Transverse colon (tissue), 4 donors: Measurements from ENCODE around the gene PITPNC1. TPM values are rescaled to one million over a fixed set of nuclear protein-coding genes. Genes with fewer than 3 reads are reported as not detected.

Source experiments
- DNase-seq: peaks from one replicate; pipeline ENCODE4 v3.0.0-alpha.2; 2019
- H3K27ac ChIP-seq, 4 donors: fragments of 200-600 bp; sonication (generic); 2 replicates each; pipeline ENCODE4 v1.5.1; 2016 to 2018; ENCODE audit warnings: inconsistent platforms in 4 of 4
- H3K27me3 ChIP-seq: fragments of 200-600 bp; sonication (generic); 2 replicates; pipeline ENCODE4 v1.5.1; 2017; ENCODE audit warnings: inconsistent platforms
- H3K36me3 ChIP-seq, 4 donors: fragments of 200-600 bp; sonication (generic); 2 replicates each; pipeline ENCODE4 v1.5.1; 2017 to 2019; ENCODE audit warnings: inconsistent platforms in 4 of 4
- H3K4me1 ChIP-seq, 4 donors: fragments of 200-600 bp; sonication (generic); 2 replicates each; pipeline ENCODE4 v1.5.1; 2017 to 2020; ENCODE audit warnings: inconsistent platforms in 4 of 4
- H3K4me3 ChIP-seq, 4 donors: fragments of 200-600 bp; sonication (generic); 1 replicate in 1 of 4; 2 replicates in 3 of 4; pipeline versions ENCODE4 v1.5.1 to v1.6.1; 2017 to 2019; ENCODE audit warnings: inconsistent platforms in 4 of 4
- H3K9me3 ChIP-seq, 2 donors: fragments of 200-600 bp; sonication (generic); 2 replicates each; pipeline ENCODE4 v1.5.1; 2017 to 2019; ENCODE audit warnings: inconsistent platforms in 2 of 2
- EP300 ChIP-seq: sonication (generic); formaldehyde crosslinking; IDR thresholded peaks from one replicate; pipeline ENCODE4 v1.6.1; 2017; ENCODE audit warnings: antibody characterized with exemption, low read depth
- POLR2A ChIP-seq: fragments of 450-650 bp; IDR thresholded peaks from one replicate; pipeline ENCODE4 v1.6.1; 2016; ENCODE audit warnings: antibody characterized with exemption, mild to moderate bottlenecking, moderate library complexity
- POLR2AphosphoS5 ChIP-seq, 3 donors: sonication (generic); formaldehyde crosslinking; IDR thresholded peaks; one replicate each; pipeline ENCODE4 v1.6.1; 2016; ENCODE audit warnings: antibody characterized with exemption in 3 of 3
- WGBS, 2 donors: methylation state at CpG; one replicate each; pipeline ENCODE4 v1.1.5; 2018; ENCODE audit warnings: low coverage in 1 of 2; 5-methylcytosine and 5-hydroxymethylcytosine counted together
- in situ Hi-C, 4 donors: fragments of 200-750 bp; cut with MboI; loops; one replicate each; pipeline versions ENCODE4 v1.15.0 to v1.15.1; 2017; ENCODE audit warnings: low sequenced_read_pairs in 3 of 4, low pct_ligation_motif_present in 1 of 4, low pct_unique_long_range_greater_than_20kb in 1 of 4
- intact Hi-C: fragments of 100-400 bp; cut with DNase I; formaldehyde crosslinking; loops from one replicate; pipeline ENCODE4 v1.15.1; 2023; ENCODE audit warnings: low total_unique reads
- total RNA-seq, 4 donors: library from RNA; depleted of rRNA; stranded (reverse); fragments of >200 nt; gene quantifications; one replicate each; pipeline ENCODE4 v1.1.0, GENCODE V29; 2016
- TF ChIP-seq, protein P1 (sequence below), 5 experiments: fragments of 200-600 bp in 3 of 5; fragments of 450-650 bp in 2 of 5; sonication (generic) in 3 of 5; IDR thresholded peaks; 1 replicate in 2 of 5; 2 replicates in 3 of 5; pipeline ENCODE4 v1.5.1; 2016 to 2017; ENCODE audit warnings: antibody characterized with exemption in 5 of 5, inconsistent platforms in 3 of 5, mild to moderate bottlenecking in 2 of 5, moderate library complexity in 1 of 5

The PITPNC1 gene
- total RNA-seq, 4 donors from 2014 or later, result 1.6 to 10.3 (median 4.0) TPM

DNA sequence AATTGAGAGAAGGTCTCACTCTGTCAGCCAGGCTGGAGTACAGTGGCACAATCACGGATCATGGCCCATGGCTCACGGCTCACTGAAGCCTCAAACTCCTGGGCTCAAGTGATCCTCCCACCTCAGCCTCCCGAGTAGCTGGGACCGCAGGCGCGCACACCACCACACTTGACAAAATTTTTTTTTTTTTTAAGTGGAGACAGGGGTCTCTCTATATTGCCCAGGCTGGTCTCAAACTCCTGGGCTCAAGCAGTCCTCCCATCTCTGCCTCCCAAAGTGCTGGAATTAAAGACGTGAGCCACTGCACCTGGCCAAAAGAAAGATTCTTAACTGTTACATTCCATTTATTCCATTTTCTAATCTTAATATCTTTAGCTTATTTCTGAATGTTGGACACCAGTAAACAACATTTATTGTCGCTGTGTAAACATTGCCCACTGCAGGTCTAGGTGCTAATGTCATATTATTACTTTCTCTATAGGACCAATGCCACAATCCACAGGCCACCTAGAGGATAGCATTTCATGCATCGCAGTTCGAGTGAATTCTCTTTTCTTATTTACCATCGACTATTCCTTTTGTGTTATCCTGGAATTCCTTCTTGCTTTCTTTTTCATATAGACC is 123.7 kb downstream of the PITPNC1 start:
- no peak for TF ChIP-seq EP300
- no peak for TF ChIP-seq POLR2AphosphoS5 (IDR thresholded peaks at IDR 0.05)
- no peak for TF ChIP-seq POLR2A
- TF ChIP-seq, protein P1, sequence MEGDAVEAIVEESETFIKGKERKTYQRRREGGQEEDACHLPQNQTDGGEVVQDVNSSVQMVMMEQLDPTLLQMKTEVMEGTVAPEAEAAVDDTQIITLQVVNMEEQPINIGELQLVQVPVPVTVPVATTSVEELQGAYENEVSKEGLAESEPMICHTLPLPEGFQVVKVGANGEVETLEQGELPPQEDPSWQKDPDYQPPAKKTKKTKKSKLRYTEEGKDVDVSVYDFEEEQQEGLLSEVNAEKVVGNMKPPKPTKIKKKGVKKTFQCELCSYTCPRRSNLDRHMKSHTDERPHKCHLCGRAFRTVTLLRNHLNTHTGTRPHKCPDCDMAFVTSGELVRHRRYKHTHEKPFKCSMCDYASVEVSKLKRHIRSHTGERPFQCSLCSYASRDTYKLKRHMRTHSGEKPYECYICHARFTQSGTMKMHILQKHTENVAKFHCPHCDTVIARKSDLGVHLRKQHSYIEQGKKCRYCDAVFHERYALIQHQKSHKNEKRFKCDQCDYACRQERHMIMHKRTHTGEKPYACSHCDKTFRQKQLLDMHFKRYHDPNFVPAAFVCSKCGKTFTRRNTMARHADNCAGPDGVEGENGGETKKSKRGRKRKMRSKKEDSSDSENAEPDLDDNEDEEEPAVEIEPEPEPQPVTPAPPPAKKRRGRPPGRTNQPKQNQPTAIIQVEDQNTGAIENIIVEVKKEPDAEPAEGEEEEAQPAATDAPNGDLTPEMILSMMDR (IDR thresholded peaks at IDR 0.05), result no peak
- in situ Hi-C loops (no loop called here), intact Hi-C loops (no loop called here)
- Histone ChIP-seq H3K27ac (no peak overlapping the region), H3K36me3 (no peaks in the 10 kb centered on the region), H3K9me3 (no peaks in the 10 kb centered on the region), H3K4me1 (no peaks in the 10 kb centered on the region), H3K4me3 (no peak overlapping the region), H3K27me3 (no peaks in the 10 kb centered on the region)
- WGBS, 2 donors, result 94 to 98% methylated on average over 9 to 11 of the region's 11 CpGs
- no peak for DNase-seq

DNA sequence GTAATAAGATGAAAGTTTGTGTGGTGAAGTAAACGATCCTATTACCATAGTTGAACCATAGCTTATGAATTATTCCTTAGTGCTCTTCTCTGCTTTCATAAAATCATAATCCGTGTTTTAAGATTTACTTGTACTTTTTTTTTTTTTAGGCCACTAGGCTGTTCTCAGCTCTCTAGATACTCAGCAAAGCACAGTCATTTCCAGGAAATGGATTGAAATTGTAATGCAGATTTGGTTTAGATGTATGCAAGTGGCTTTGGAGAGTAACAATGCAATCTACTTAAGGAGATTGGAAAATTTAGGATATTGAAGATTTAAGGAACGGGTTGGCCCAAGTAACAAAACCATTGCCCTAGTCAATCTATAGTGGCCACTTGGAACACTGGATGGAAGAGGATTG is 125.1 kb downstream of the PITPNC1 start:
- 92 to 93% methylated on average over 3 of the region's 3 CpGs for WGBS, 2 donors
- no peak overlapping the region for H3K27ac ChIP-seq
- H3K4me1 ChIP-seq, result no peaks in the 10 kb centered on the region
- in situ Hi-C loops, result no loop called here
- H3K9me3 ChIP-seq, result no peaks in the 10 kb centered on the region
- intact Hi-C loops, result no loop called here
- no peak for TF ChIP-seq EP300
- TF ChIP-seq, protein P1 (IDR thresholded peaks at IDR 0.05), result no peak
- TF ChIP-seq POLR2A, result no peak
- TF ChIP-seq POLR2AphosphoS5 (IDR thresholded peaks at IDR 0.05), result no peak
- H3K4me3 ChIP-seq, result no peak overlapping the region
- no peaks in the 10 kb centered on the region for H3K36me3 ChIP-seq
- no peak for DNase-seq
- H3K27me3 ChIP-seq, result no peaks in the 10 kb centered on the region

DNA sequence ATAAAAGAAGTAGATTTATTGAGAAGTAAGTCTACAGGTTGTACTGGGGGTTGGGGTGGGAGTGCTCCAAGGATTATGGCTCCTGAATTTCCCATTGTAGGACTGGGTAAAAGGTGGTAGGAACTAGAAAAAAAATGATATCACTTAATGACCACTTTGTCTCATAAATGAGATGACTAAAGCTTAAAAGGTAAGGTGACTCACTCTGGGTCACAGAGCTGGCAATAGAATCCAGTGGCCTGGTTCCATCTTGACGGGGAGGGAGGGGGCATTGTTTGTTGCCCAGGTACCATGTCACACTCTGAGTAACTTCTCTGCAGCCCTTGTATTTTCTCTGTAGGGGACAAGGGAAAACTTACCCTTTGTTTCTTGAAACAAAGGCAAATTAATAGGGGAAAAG is 126.1 kb downstream of the PITPNC1 start:
- H3K36me3 ChIP-seq, result no peaks in the 10 kb centered on the region
- no peaks in the 10 kb centered on the region for H3K4me1 ChIP-seq
- intact Hi-C loops, result no loop called here
- no peaks in the 10 kb centered on the region for H3K27me3 ChIP-seq
- TF ChIP-seq EP300 (no peak), POLR2A (no peak), POLR2AphosphoS5 (IDR thresholded peaks at IDR 0.05) (no peak)
- TF ChIP-seq, protein P1 (IDR thresholded peaks at IDR 0.05), result no peak
- DNase-seq, result no peak
- in situ Hi-C loops, result no loop called here
- peaks cover 0 to 5% of the 10 kb centered on the region in 2 donors for H3K9me3 ChIP-seq
- 67 to 86% methylated on average over 1 of the region's 1 CpG for WGBS, 2 donors
- H3K4me3 ChIP-seq, result no peak overlapping the region
- H3K27ac ChIP-seq, result no peak overlapping the region

DNA sequence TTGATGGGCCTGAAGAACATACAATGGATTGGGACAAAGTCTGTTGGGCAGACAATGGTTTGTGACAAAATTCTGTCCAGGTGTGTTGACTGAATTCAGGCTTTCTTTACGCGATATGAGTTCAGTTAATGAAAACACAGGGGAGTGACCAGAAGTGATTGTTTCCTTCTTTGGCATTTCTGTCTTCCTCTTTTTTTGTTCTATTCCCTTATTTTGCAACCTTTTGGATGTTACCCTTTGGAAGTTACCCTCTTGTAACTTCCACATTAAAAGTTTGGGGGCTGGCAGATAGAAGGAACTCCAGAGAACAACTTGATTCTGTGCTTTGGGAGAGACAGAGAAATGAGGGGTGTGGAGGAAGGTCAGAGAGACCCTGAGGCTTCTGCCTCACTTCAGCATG is 126.7 kb downstream of the PITPNC1 start:
- Histone ChIP-seq H3K36me3 (no peaks in the 10 kb centered on the region), H3K4me3 (no peak overlapping the region), H3K9me3 (peaks cover 0 to 5% of the 10 kb centered on the region in 2 donors), H3K27ac (no peak overlapping the region), H3K4me1 (no peaks in the 10 kb centered on the region), H3K27me3 (no peaks in the 10 kb centered on the region)
- in situ Hi-C loops, result no loop called here
- 69 to 73% methylated on average over 2 of the region's 2 CpGs for WGBS, 2 donors
- intact Hi-C loops, result no loop called here
- no peak for DNase-seq
- no peak for TF ChIP-seq EP300
- no peak for TF ChIP-seq POLR2A
- TF ChIP-seq, protein P1 (IDR thresholded peaks at IDR 0.05), result no peak
- no peak for TF ChIP-seq POLR2AphosphoS5 (IDR thresholded peaks at IDR 0.05)
